GM12874 (cell line): Measurements from ENCODE around the gene TTC39B.

ENCODE experiments used
- TF ChIP-seq, protein P1 (sequence below): IDR thresholded peaks from 2 replicates; pipeline ENCODE4 v1.5.1; 2011; ENCODE audit warnings: low read depth, mild to moderate bottlenecking, control low read depth, low read length, moderate library complexity; ENCODE audit not compliant: insufficient read depth

TTC39B gene

DNA sequence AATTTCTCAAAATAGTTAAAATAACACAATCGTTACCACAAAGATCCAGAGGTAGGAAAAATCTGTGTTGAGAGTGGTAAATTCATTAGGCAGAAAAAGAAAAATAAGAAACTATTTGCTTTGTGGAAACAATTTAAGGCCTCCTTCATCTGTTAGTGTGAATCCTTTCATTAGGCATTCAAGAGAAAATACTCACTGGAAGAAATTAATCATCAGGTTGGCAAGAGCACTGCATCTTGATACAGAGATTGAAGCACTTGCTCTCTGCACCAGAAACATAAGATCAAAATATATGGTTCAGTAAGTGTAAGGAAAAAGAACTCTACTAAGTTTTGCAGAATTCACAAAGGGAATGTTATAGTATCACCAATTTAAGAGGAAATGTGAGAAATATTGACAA is 44.4 kb downstream of the TTC39B start:
- TF ChIP-seq, protein P1, sequence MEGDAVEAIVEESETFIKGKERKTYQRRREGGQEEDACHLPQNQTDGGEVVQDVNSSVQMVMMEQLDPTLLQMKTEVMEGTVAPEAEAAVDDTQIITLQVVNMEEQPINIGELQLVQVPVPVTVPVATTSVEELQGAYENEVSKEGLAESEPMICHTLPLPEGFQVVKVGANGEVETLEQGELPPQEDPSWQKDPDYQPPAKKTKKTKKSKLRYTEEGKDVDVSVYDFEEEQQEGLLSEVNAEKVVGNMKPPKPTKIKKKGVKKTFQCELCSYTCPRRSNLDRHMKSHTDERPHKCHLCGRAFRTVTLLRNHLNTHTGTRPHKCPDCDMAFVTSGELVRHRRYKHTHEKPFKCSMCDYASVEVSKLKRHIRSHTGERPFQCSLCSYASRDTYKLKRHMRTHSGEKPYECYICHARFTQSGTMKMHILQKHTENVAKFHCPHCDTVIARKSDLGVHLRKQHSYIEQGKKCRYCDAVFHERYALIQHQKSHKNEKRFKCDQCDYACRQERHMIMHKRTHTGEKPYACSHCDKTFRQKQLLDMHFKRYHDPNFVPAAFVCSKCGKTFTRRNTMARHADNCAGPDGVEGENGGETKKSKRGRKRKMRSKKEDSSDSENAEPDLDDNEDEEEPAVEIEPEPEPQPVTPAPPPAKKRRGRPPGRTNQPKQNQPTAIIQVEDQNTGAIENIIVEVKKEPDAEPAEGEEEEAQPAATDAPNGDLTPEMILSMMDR, result no peak

DNA sequence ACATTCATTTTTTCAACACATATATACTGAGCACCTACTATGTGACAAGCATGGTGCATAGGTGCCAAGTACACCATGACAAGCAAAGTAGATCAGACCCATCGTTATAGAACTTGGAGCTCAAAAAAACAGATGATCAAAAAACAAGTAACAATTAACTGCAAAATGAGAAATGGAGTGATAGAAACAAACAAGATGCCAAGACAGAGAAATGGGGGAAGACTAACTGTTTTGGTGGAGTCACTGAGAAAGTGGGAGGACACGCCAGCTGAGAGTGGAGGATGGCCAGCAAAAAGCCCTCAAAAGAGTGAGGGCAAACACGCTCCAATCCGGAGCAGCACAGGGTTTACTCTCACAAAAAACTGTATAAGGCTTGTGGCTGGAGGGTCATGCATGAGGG is 50.6 kb downstream of the TTC39B start:
- TF ChIP-seq, protein P1, result no peak

DNA sequence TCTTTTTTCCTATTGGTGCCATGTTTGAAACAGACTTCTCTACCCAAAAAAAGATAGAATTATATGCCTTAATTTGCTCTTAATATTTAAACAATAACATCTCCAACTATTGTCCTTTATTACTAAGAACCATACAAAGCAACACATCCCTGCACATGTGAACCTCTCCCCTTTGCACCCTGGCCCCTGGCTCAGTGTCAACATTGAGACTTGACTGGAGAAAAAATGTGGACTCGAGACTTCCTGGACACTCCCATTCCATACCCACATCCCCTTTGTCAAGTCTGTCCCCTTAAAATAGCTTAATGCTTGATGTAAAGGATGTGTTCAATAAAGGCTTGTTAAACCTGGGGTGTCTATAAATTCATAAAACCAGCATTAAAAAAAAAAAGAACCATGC is 53.2 kb downstream of the TTC39B start:
- TF ChIP-seq, protein P1, result no peak

DNA sequence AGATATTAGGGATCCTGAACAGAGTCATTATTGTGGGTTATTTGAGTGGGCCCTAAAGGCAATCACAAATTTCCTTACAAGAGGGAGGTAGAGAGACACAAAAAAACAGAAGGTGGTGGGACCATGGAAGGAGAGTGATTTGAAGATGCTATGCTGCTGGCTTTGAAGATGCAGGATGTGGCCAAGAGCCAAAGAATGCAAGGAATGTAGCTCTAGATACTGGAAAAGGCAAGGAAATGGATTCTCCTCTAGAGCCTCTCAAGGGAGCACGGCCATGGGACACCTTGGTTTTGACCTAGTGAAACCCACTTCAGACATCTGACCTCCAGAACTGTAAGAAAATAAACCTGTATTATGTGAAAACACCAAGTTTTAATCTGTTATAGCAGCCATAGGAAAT is 53.8 kb downstream of the TTC39B start:
- TF ChIP-seq, protein P1, result no peak

DNA sequence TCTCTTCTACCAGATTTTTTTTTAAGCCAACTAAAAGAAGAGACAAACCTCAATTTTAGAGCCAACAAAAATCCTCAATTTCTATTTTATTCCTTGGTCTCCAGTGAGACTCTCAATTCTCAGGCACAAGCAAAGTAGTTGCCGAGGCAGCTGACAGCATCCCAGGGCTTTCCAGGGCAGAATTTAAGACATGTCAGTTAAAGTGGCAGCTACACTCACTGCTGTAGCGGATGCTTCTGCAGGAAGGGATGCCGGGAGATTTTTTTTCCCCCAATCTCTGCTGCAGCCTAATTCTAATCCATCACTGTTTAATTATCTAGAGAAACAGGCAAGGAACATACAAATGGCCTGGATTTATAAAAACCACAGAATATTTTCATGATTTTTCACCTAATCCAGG is 57.0 kb downstream of the TTC39B start:
- TF ChIP-seq, protein P1, result no peak

DNA sequence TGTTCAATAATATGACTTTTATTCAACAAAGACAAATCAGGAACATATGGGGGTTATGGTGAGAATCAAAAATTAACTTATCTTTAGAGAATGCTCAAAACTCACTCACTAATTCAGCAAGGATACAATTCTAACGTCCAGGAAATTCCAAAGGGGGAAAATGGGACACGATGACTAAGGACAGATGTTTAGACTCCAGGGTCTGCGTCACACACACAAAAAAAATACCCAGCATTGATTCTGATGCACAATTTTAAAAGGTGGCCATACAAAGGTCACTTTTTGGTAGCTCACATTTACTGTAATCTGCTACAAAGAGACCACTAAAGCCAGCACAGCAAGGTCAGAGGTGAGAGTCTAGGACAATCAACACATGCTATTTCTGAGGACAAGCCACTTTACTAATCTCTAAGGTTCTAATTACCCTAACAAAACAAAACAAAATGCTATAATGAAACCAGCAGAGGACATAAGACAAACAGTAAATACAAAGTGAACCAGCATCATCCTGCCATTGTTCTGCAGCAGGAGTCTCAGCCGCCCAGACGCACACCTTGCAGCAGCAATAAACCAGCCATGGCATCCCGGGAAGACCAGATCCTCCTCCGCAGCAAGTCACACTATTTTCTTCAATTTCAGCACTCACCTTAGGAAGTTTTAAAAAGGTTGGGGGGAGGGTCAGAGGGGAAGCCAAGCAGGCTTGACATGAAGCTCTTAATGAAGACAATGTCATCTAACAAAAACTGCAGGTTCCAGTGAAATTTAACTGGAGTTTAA is 57.8 kb downstream of the TTC39B start:
- TF ChIP-seq, protein P1, result no peak

DNA sequence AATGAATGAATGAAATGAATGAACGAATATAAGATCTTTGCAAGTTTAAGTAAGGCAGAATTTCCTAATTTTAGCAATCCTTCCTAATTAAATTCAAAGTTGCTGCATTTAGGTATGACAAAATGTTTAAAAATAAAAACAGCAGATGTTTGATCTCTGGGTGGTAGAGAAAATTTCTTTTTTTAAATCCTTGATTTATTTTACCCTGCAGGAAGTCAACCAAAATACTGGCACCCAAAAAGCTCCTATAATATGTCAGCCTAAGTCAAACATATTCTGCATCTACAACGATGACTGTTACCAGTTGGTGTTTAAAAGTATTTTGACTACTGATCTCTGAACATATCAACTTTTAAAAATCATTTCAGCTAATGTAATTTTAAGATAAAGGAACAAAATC is 58.4 kb downstream of the TTC39B start:
- TF ChIP-seq, protein P1, result no peak
